Neural cell (in vitro differentiated cells): ENCODE results near the gene PDLIM5. TPM values are rescaled to one million over a fixed set of nuclear protein-coding genes. Genes with fewer than 3 reads are reported as not detected.
"Not testable (repeated sequence)": the region's sequence is repeated elsewhere in the genome, so short reads cannot be mapped to it uniquely, and the experiment has no call there.

ENCODE experiments used
- H2AFZ ChIP-seq: fragments of 200-600, 300-800 bp; sonication (generic), shearing (Covaris generic); 2 replicates; pipeline ENCODE4 v1.6.0; 2014; ENCODE audit warnings: low read depth, mild to moderate bottlenecking, antibody characterized with exemption, low read length, moderate library complexity
- H3F3A ChIP-seq: fragments of 200-600 bp; shearing (Covaris generic); 2 replicates; pipeline ENCODE4 v1.6.1; 2016; ENCODE audit warnings: mild to moderate bottlenecking, moderate library complexity, mixed read lengths, antibody characterized with exemption, low read length; ENCODE audit not compliant: insufficient read depth, poor library complexity, severe bottlenecking
- H3K27ac ChIP-seq: fragments of 200-600, 300-800 bp; sonication (generic), shearing (Covaris generic); 2 replicates; pipeline ENCODE4 v1.5.1; 2014; ENCODE audit warnings: mild to moderate bottlenecking, low read length, moderate library complexity
- H3K27me3 ChIP-seq: fragments of 300-800, 200-600 bp; sonication (generic), shearing (Covaris generic); 2 replicates; pipeline ENCODE4 v1.6.0; 2014; ENCODE audit warnings: mild to moderate bottlenecking, low read depth, low read length, moderate library complexity; ENCODE audit not compliant: insufficient read depth
- H3K36me3 ChIP-seq: fragments of 300-800, 200-600 bp; sonication (generic), shearing (Covaris generic); 2 replicates; pipeline ENCODE4 v1.5.1; 2014; ENCODE audit warnings: mild to moderate bottlenecking, antibody characterized with exemption, low read length, moderate library complexity; ENCODE audit not compliant: insufficient read depth
- H3K4me2 ChIP-seq: fragments of 300-800, 200-600 bp; sonication (generic), shearing (Covaris generic); 2 replicates; pipeline ENCODE4 v1.6.0; 2014; ENCODE audit warnings: mild to moderate bottlenecking, low read length
- H3K4me3 ChIP-seq: fragments of 300-800, 200-600 bp; sonication (generic), shearing (Covaris generic); 2 replicates; pipeline ENCODE4 v1.5.1; 2014; ENCODE audit warnings: mild to moderate bottlenecking, low read length, moderate library complexity
- H3K79me2 ChIP-seq: fragments of 200-600 bp; shearing (Covaris generic); replicated peaks from 2 replicates; pipeline ENCODE4 v1.6.0; 2014; ENCODE audit warnings: mild to moderate bottlenecking, low read length, moderate library complexity; ENCODE audit not compliant: insufficient read depth
- H3K9ac ChIP-seq: fragments of 300-800, 200-600 bp; sonication (generic), shearing (Covaris generic); 2 replicates; pipeline ENCODE4 v1.6.1; 2016; ENCODE audit warnings: mild to moderate bottlenecking, low read length, mixed read lengths
- H3K9me2 ChIP-seq: fragments of 200-600 bp; shearing (Covaris generic); 2 replicates; pipeline ENCODE4 v1.6.1; 2016; ENCODE audit warnings: mild to moderate bottlenecking, low read length, mixed read lengths; ENCODE audit not compliant: insufficient read depth
- H3K9me3 ChIP-seq: fragments of 200-600, 300-800 bp; sonication (generic), shearing (Covaris generic); 2 replicates; pipeline ENCODE4 v1.6.1; 2016; ENCODE audit warnings: mild to moderate bottlenecking, mixed run types, low read length, moderate library complexity, mixed read lengths
- H4K20me1 ChIP-seq: fragments of 200-600 bp; shearing (Covaris generic); 2 replicates; pipeline ENCODE4 v1.6.1; 2016; ENCODE audit warnings: mild to moderate bottlenecking, mixed run types; ENCODE audit not compliant: insufficient read depth
- CTCF ChIP-seq: fragments of 450-650 bp; IDR thresholded peaks from 2 replicates; pipeline ENCODE4 v1.5.1; 2014; ENCODE audit warnings: antibody characterized with exemption, mild to moderate bottlenecking, moderate library complexity; ENCODE audit not compliant: poor library complexity, severe bottlenecking
- EP300 ChIP-seq: fragments of 450-650 bp; conservative IDR thresholded peaks from 2 replicates; pipeline ENCODE4 v1.6.1; 2014; ENCODE audit warnings: antibody characterized with exemption, mild to moderate bottlenecking, moderate library complexity; ENCODE audit not compliant: poor library complexity, severe bottlenecking
- EZH2 ChIP-seq: fragments of 200-600, 300-800 bp; shearing (Covaris generic), sonication (generic); IDR thresholded peaks from 2 replicates; pipeline ENCODE4 v1.6.1; 2014; ENCODE audit warnings: antibody characterized with exemption, low read length, borderline replicate concordance, mild to moderate bottlenecking; ENCODE audit not compliant: insufficient read depth, poor library complexity, severe bottlenecking
- MXI1 ChIP-seq: fragments of 450-650 bp; conservative IDR thresholded peaks from 2 replicates; pipeline ENCODE4 v1.6.1; 2014; ENCODE audit warnings: antibody characterized with exemption, mild to moderate bottlenecking; ENCODE audit not compliant: poor library complexity, severe bottlenecking
- POLR2AphosphoS5 ChIP-seq: IDR thresholded peaks from 2 replicates; pipeline ENCODE4 v1.6.1; 2012
- RAD21 ChIP-seq: fragments of 450-650 bp; conservative IDR thresholded peaks from 2 replicates; pipeline ENCODE4 v1.6.1; 2014; ENCODE audit warnings: antibody characterized with exemption, mild to moderate bottlenecking, moderate library complexity
- REST ChIP-seq: IDR thresholded peaks from 2 replicates; pipeline ENCODE4 v1.6.1; 2012; ENCODE audit warnings: borderline replicate concordance
- SMC3 ChIP-seq: fragments of 450-650 bp; conservative IDR thresholded peaks from 2 replicates; pipeline ENCODE4 v1.6.1; 2014; ENCODE audit warnings: antibody characterized with exemption, mild to moderate bottlenecking, moderate library complexity; ENCODE audit not compliant: poor library complexity
- TAF1 ChIP-seq: IDR thresholded peaks from 2 replicates; pipeline ENCODE4 v1.6.1; 2012; ENCODE audit warnings: low read depth
- polyA plus RNA-seq: library from polyadenylated mRNA; depleted of rRNA; stranded (reverse); fragments of >200 nt; gene quantifications from 2 replicates; pipeline ENCODE4 v1.2.3, GENCODE V29; 2014

Gene PDLIM5
- polyA plus RNA-seq, 1 donor from 2014 or later = 1.6 TPM

GRCh38 chr4:94654714-94655113 is 203.0 kb downstream of the PDLIM5 start:
- Histone ChIP-seq H3K36me3 (no peaks in the 10 kb centered on the region), H3K4me2 (no peak overlapping the region), H3K79me2 (no peaks in the 10 kb centered on the region), H3K27me3 (no peaks in the 10 kb centered on the region), H2AFZ (no peak overlapping the region), H3K9ac (no peak overlapping the region), H3K9me3 (no peaks in the 10 kb centered on the region), H4K20me1 (no peaks in the 10 kb centered on the region), H3K9me2 (no peaks in the 10 kb centered on the region), H3K27ac (no peak overlapping the region), H3K4me3 (no peak overlapping the region), H3F3A (no peaks in the 10 kb centered on the region)
- TF ChIP-seq EZH2 = no peak
- TF ChIP-seq MXI1 = no peak
- no peak for TF ChIP-seq TAF1
- TF ChIP-seq CTCF = no peak
- no peak for TF ChIP-seq REST
- no peak for TF ChIP-seq SMC3

GRCh38 chr4:94660614-94661013 is 208.9 kb downstream of the PDLIM5 start:
- Histone ChIP-seq H3K9me2 (no peaks in the 10 kb centered on the region), H3K4me3 (no peak overlapping the region), H3K9me3 (no peaks in the 10 kb centered on the region), H4K20me1 (no peaks in the 10 kb centered on the region), H3K9ac (no peak overlapping the region), H3K4me2 (no peak overlapping the region), H3F3A (no peaks in the 10 kb centered on the region), H3K27me3 (no peaks in the 10 kb centered on the region), H3K36me3 (no peaks in the 10 kb centered on the region), H2AFZ (no peak overlapping the region), H3K27ac (no peak overlapping the region), H3K79me2 (no peaks in the 10 kb centered on the region)
- no peak for TF ChIP-seq TAF1
- TF ChIP-seq CTCF = no peak
- TF ChIP-seq POLR2AphosphoS5 = no peak
- no peak for TF ChIP-seq EZH2
- TF ChIP-seq RAD21 = no peak
- no peak for TF ChIP-seq SMC3
- no peak for TF ChIP-seq MXI1
- no peak for TF ChIP-seq EP300
- no peak for TF ChIP-seq REST

GRCh38 chr4:94665021-94665420 is 213.3 kb downstream of the PDLIM5 start:
- H3K4me3 ChIP-seq, H3K27ac ChIP-seq, H3K9ac ChIP-seq, H4K20me1 ChIP-seq, H3K36me3 ChIP-seq, H3K27me3 ChIP-seq, H3K9me2 ChIP-seq, H2AFZ ChIP-seq, H3K4me2 ChIP-seq, H3F3A ChIP-seq, H3K9me3 ChIP-seq, H3K79me2 ChIP-seq: not testable (repeated sequence)
